Skeletal muscle satellite cell (primary cell): Measurements from ENCODE around the gene COX10.

Experiments used
- H3K27me3 ChIP-seq: 2 replicates; pipeline ENCODE4 v1.7.0; 2013; ENCODE audit warnings: low read length; ENCODE audit not compliant: control insufficient read depth, insufficient read depth
- H3K36me3 ChIP-seq: 2 replicates; pipeline ENCODE4 v1.7.0; 2013; ENCODE audit warnings: mild to moderate bottlenecking, control low read depth, low read length; ENCODE audit not compliant: insufficient read depth
- H3K4me1 ChIP-seq: 2 replicates; pipeline ENCODE4 v1.7.0; 2013; ENCODE audit warnings: low read length; ENCODE audit not compliant: control insufficient read depth, insufficient read depth
- H3K4me2 ChIP-seq: 2 replicates; pipeline ENCODE4 v1.7.0; 2013; ENCODE audit warnings: mild to moderate bottlenecking, low read length
- H3K4me3 ChIP-seq: 2 replicates; pipeline ENCODE4 v1.7.0; 2013; ENCODE audit warnings: low read length
- H3K9ac ChIP-seq: 2 replicates; pipeline ENCODE4 v1.7.0; 2013; ENCODE audit warnings: mild to moderate bottlenecking, low read depth, low read length, moderate library complexity
- H3K9me3 ChIP-seq: replicated peaks from 2 replicates; pipeline ENCODE4 v1.7.0; 2013; ENCODE audit warnings: mild to moderate bottlenecking, control low read depth, low read length

The COX10 gene

DNA sequence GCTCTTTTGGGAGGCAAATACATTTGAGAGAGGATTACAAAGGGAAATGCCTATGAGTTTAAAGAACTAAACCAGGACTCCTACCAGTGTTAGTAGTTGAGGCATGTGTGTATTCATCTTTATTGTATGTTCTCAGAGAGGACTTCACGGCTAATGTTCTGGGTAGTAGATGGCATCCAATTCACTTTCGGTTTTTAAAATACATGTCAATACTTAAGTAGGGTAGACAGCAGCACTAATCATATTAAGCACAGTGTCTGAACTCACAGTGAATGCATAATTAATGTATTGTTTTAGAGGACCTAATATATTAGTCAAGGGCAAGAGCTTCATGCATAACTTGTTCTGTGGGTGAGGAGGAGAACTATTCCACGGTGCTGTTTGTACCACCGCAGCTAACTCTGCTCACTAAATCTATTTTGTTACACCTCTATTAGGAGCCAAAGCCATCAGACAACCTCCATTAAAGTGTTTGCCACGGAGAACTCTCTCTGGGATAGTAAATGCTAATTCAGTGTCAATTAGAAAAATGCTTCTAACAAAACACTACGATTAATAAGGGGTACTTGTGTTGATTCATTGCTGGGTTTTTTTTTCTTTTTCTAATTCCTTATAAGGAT lies 56.3 kb downstream of the COX10 start:
- no peaks in the 10 kb centered on the region for H3K27me3 ChIP-seq
- peak overlapping the region; percentile 43 for H3K9ac ChIP-seq
- no peaks in the 10 kb centered on the region for H3K4me1 ChIP-seq
- no peaks in the 10 kb centered on the region for H3K9me3 ChIP-seq
- H3K4me3 ChIP-seq: peak overlapping the region; percentile 64
- peak overlapping the region; percentile 85 for H3K4me2 ChIP-seq
- H3K36me3 ChIP-seq: no peaks in the 10 kb centered on the region

GRCh38 chr17:14133104-14133503 lies 63.8 kb downstream of the COX10 start:
- no peaks in the 10 kb centered on the region for H3K4me1 ChIP-seq
- H3K9me3 ChIP-seq: no peaks in the 10 kb centered on the region
- H3K27me3 ChIP-seq: no peaks in the 10 kb centered on the region
- no peak overlapping the region for H3K4me2 ChIP-seq
- no peak overlapping the region for H3K4me3 ChIP-seq
- H3K36me3 ChIP-seq: no peaks in the 10 kb centered on the region
- H3K9ac ChIP-seq: no peak overlapping the region

GRCh38 chr17:14134456-14134855 lies 65.2 kb downstream of the COX10 start:
- no peaks in the 10 kb centered on the region for H3K9me3 ChIP-seq
- no peak overlapping the region for H3K4me2 ChIP-seq
- H3K36me3 ChIP-seq: no peaks in the 10 kb centered on the region
- H3K27me3 ChIP-seq: no peaks in the 10 kb centered on the region
- H3K9ac ChIP-seq: no peak overlapping the region
- H3K4me3 ChIP-seq: no peak overlapping the region
- H3K4me1 ChIP-seq: no peaks in the 10 kb centered on the region

DNA sequence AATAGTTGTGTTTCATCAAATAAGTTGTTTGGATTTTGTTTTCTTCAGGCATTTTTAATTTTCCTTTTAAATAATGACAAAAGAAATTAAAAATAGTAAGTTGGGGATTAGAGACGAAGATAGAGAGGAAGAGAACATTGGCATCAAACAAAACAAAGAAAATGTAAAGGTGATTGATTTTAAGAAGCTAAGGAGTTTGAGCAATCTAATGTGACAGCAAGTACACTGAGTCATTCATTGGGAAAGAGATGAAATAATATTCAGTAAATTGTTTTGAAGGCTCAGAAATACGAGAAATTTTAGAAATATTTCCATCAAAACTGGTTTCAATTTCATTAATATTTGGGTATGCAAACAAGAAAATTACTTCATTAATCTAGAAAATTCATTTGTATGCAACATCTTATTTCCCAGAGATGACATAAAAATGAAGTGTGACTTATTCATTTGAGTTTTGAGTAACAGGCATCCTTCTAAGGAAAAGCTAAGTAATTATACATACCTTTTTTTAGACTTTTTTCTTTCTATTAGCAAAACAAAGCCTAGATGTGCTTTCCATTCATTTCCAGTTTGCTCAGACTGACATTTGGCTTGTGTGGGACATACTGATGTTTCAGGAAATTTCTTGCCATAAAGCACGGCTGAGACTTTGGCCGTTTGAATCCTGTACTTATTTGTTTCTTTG lies 66.7 kb downstream of the COX10 start:
- Histone ChIP-seq H3K9ac (no peak overlapping the region), H3K36me3 (no peaks in the 10 kb centered on the region), H3K9me3 (no peaks in the 10 kb centered on the region), H3K4me3 (no peak overlapping the region), H3K27me3 (no peaks in the 10 kb centered on the region), H3K4me1 (no peaks in the 10 kb centered on the region), H3K4me2 (no peak overlapping the region)

DNA sequence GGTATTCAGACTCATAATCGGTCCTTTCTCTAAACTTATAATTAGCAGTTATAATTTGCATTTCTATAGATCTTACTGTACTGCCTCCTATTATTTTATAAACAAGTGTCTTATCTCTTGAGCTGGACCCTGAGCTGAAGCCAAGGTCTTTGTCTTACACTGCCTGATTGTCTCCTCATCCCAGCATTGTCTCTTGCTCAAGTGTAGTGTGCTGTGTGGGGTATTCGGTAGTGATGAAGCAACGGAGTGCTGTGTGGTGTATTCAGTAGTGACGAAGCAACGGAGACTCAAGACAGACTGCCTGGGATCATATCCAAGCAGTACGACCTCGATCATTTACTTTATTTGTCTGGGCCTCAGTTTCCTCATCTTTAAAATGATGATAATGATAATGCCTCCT lies 69.3 kb downstream of the COX10 start:
- H3K27me3 ChIP-seq: no peaks in the 10 kb centered on the region
- H3K4me2 ChIP-seq: no peak overlapping the region
- H3K9ac ChIP-seq: no peak overlapping the region
- no peak overlapping the region for H3K4me3 ChIP-seq
- H3K9me3 ChIP-seq: no peaks in the 10 kb centered on the region
- no peaks in the 10 kb centered on the region for H3K36me3 ChIP-seq
- H3K4me1 ChIP-seq: peaks cover 1% of the 10 kb centered on the region

DNA sequence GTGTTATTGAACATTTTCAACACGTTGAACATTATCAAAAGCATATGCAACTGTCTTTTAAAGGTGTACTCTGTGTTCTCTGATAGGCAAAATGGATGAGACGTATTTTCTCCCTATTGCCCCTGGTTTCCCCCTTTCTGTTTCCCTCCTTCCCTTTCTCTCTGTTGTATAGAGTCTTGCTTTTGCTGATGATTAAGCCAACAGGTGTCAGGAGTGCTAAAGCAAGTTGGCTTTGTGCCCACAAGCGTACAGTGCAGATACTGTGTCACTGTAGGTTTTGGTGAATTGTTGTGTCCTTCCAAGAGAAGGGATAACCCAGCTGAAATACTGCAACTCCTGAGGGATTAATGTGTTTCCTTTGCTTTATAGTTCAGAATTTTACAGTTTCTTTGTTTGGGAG lies 74.4 kb downstream of the COX10 start:
- Histone ChIP-seq H3K36me3 (no peaks in the 10 kb centered on the region), H3K9ac (no peak overlapping the region), H3K4me2 (no peak overlapping the region), H3K9me3 (no peaks in the 10 kb centered on the region), H3K4me1 (peaks cover 12% of the 10 kb centered on the region), H3K4me3 (no peak overlapping the region), H3K27me3 (no peaks in the 10 kb centered on the region)

DNA sequence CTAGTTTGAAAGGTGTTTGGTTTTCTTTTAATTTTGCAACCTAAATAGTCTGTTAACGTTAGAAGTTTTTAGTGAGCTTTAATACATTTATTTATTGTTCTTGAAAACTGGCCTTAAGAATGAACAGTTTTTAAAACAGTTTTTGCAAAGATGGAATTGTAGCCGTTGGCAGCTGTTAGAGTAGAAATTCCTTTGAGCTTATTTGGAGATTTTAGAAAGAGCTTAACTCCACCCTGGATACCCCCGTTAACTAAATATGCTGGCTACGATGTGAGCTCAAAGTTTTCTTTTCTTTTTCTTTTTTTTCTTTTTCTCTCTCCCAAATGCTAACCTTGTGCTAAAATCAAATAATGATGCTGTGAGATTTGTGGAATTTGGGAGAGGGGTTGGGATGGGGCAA lies 75.2 kb downstream of the COX10 start:
- Histone ChIP-seq H3K27me3 (no peaks in the 10 kb centered on the region), H3K4me3 (peak overlapping the region; percentile 7), H3K36me3 (no peaks in the 10 kb centered on the region)

DNA sequence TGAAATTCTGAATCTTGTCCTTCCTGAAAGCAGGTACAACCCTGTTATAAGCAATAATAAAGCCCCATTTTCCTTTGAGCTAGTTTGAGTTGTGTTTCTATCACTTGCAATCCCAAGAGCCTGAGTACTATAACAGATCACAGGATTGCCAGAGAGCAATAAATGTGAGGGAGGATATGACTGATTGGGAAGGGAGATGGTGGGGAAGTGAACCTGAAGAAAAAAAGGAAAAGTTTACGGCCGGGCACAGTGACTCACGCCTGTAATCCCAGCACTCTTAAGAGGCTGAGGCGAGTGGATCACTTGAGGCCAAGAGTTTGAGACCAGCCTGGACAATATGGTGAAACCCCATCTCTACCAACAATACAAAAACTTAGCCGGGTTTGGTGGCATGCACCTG lies 80.4 kb downstream of the COX10 start:
- no peak overlapping the region for H3K4me2 ChIP-seq
- peaks cover 1% of the 10 kb centered on the region for H3K4me1 ChIP-seq
- H3K9me3 ChIP-seq: no peaks in the 10 kb centered on the region
- no peaks in the 10 kb centered on the region for H3K27me3 ChIP-seq
- H3K4me3 ChIP-seq: no peak overlapping the region
- H3K9ac ChIP-seq: no peak overlapping the region
- no peaks in the 10 kb centered on the region for H3K36me3 ChIP-seq

More for the DNA sequence above, 75.2 kb downstream of the COX10 start:
- peak overlapping the region; percentile 48 for H3K9ac ChIP-seq
- peak overlapping the region; percentile 67 for H3K4me2 ChIP-seq
- peaks cover 12% of the 10 kb centered on the region for H3K4me1 ChIP-seq
- no peaks in the 10 kb centered on the region for H3K9me3 ChIP-seq

- H3K36me3 ChIP-seq: no peaks in the 10 kb centered on the region
- H3K9ac ChIP-seq: no peak overlapping the region
- H3K9me3 ChIP-seq: no peaks in the 10 kb centered on the region
- no peaks in the 10 kb centered on the region for H3K27me3 ChIP-seq
- no peak overlapping the region for H3K4me3 ChIP-seq
- H3K4me2 ChIP-seq: no peak overlapping the region
- no peaks in the 10 kb centered on the region for H3K4me1 ChIP-seq
Measured at GRCh38 chr17:14150619-14151018, 81.3 kb downstream of the COX10 start.

- H3K36me3 ChIP-seq: no peaks in the 10 kb centered on the region
- no peaks in the 10 kb centered on the region for H3K9me3 ChIP-seq
- H3K4me2 ChIP-seq: no peak overlapping the region
- H3K9ac ChIP-seq: no peak overlapping the region
- H3K27me3 ChIP-seq: no peaks in the 10 kb centered on the region
- H3K4me3 ChIP-seq: no peak overlapping the region
- no peaks in the 10 kb centered on the region for H3K4me1 ChIP-seq
Measured at GRCh38 chr17:14152721-14153120, 83.4 kb downstream of the COX10 start.

DNA sequence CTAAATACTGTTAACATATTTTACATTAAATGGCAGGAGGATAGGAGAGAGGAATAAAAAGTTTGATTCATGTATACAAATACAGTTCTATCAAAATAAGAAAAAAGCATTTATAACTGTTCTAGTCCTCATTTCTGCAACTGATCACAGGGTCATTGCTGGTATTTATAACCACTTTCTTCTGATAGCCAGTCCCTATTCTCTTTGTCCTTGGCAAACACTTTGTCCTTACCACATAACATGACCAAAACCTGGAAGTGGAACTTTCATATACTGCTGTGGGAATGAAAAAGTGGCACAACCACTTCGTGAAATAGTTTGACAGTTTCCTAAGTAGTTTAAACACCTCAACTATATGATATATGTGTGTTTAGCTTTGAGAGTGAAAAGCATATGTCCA lies 84.1 kb downstream of the COX10 start:
- H3K4me2 ChIP-seq: no peak overlapping the region
- H3K27me3 ChIP-seq: no peaks in the 10 kb centered on the region
- no peaks in the 10 kb centered on the region for H3K9me3 ChIP-seq
- H3K9ac ChIP-seq: no peak overlapping the region
- no peak overlapping the region for H3K4me3 ChIP-seq
- no peaks in the 10 kb centered on the region for H3K36me3 ChIP-seq
- H3K4me1 ChIP-seq: no peaks in the 10 kb centered on the region

DNA sequence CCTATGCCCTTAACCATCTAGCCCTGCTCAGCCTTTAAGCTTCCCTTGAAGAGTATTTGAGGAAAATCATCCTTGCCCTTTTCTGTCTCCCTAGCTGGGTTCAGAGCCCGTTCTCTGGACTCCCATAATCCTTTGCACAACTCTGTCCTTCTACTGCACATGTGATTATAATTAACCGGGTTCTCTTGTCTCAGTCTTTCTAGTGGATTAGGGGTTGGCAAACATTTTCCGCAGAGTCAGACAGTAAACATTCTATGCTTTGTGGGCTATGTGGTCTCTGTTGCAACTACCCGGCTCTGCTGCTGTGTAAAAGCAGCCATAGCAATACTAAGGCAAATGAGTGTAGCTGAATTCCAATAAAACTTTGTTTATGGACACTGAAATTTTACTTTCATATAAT lies 87.4 kb downstream of the COX10 start:
- no peak overlapping the region for H3K9ac ChIP-seq
- H3K4me2 ChIP-seq: no peak overlapping the region
- H3K27me3 ChIP-seq: no peaks in the 10 kb centered on the region
- H3K4me3 ChIP-seq: no peak overlapping the region
- H3K4me1 ChIP-seq: no peaks in the 10 kb centered on the region
- no peaks in the 10 kb centered on the region for H3K9me3 ChIP-seq
- peaks cover 3% of the 10 kb centered on the region for H3K36me3 ChIP-seq
